Measurements from ENCODE around the gene USP51. TPM values are rescaled to one million over a fixed set of nuclear protein-coding genes. Genes with fewer than 3 reads are reported as not detected.
"Not testable (repeated sequence)": the region's sequence is repeated elsewhere in the genome, so short reads cannot be mapped to it uniquely, and the experiment has no call there.

USP51 gene
- total and polyA plus RNA-seq, 2 donors (not counting 1 experiment from before 2014, with no cell fraction given) = 0.91 to 3.2 TPM

- intact Hi-C loops (cut with micrococcal nuclease); H3K4me3 Mint-ChIP-seq; POLR2A ChIA-PET; H3K4me1 Mint-ChIP-seq; H3K27ac Mint-ChIP-seq; DNase-seq; H4K20me1 ChIP-seq (ENCODE audit: control insufficient read depth, insufficient read depth, low read length, poor library complexity, severe bottlenecking); H3K9ac ChIP-seq (ENCODE audit: low read length); H3K27me3 Mint-ChIP-seq; H3K27ac ChIP-seq (ENCODE audit: low read length in 2 of 2); H2AFZ ChIP-seq (ENCODE audit: insufficient read depth, low read depth, low read length, poor library complexity, severe bottlenecking); H3K79me2 ChIP-seq (ENCODE audit: control insufficient read depth, insufficient read depth, low read length); H3K27me3 ChIP-seq (replicated peaks in 1 of 4; ENCODE audit: control extremely low read depth in 1 of 4, control insufficient read depth in 3 of 4, insufficient read depth in 4 of 4, low read length in 3 of 4); H3K4me3 ChIP-seq (ENCODE audit: control extremely low read depth in 1 of 5, extremely low read depth in 1 of 5, insufficient read depth in 1 of 5, low read depth in 2 of 5, low read length in 4 of 5); H3K4me1 ChIP-seq (ENCODE audit: control insufficient read depth in 2 of 2, insufficient read depth in 2 of 2, low read length in 2 of 2); H3K9me3 ChIP-seq (ENCODE audit: control extremely low read depth in 1 of 3, control insufficient read depth in 2 of 3, insufficient read depth in 1 of 3, low read length in 2 of 3); H3K36me3 ChIP-seq (replicated peaks in 1 of 2; ENCODE audit: control extremely low read depth in 1 of 2, control insufficient read depth in 1 of 2, extremely low read depth in 1 of 2, insufficient read depth in 2 of 2, low read length in 1 of 2); H3K9me3 Mint-ChIP-seq (ENCODE audit: insufficient read depth); CTCF ChIA-PET; H3K4me2 ChIP-seq (replicated peaks; ENCODE audit: low read depth, low read length, poor library complexity, severe bottlenecking); ATAC-seq (ENCODE audit: low read depth): not testable (repeated sequence)
- WGBS (ENCODE audit: insufficient coverage) = no CpG with 5 or more reads among the region's 10 CpGs
Measured at GRCh38 chrX:55508410-55509152, 18.9 kb upstream of the USP51 start.

GRCh38 chrX:55507699-55508098 is 18.1 kb upstream of the USP51 start:
- H3K9ac ChIP-seq (ENCODE audit: low read length); ATAC-seq (ENCODE audit: low read depth); H3K9me3 ChIP-seq (ENCODE audit: control extremely low read depth in 1 of 3, control insufficient read depth in 2 of 3, insufficient read depth in 1 of 3, low read length in 2 of 3); H3K27me3 Mint-ChIP-seq; H3K4me2 ChIP-seq (replicated peaks; ENCODE audit: low read depth, low read length, poor library complexity, severe bottlenecking); H3K9me3 Mint-ChIP-seq (ENCODE audit: insufficient read depth); POLR2A ChIA-PET; H2AFZ ChIP-seq (ENCODE audit: insufficient read depth, low read depth, low read length, poor library complexity, severe bottlenecking); H3K27me3 ChIP-seq (replicated peaks in 1 of 4; ENCODE audit: control extremely low read depth in 1 of 4, control insufficient read depth in 3 of 4, insufficient read depth in 4 of 4, low read length in 3 of 4); DNase-seq; H3K27ac Mint-ChIP-seq; H3K79me2 ChIP-seq (ENCODE audit: control insufficient read depth, insufficient read depth, low read length); H3K4me3 Mint-ChIP-seq; H3K36me3 ChIP-seq (replicated peaks in 1 of 2; ENCODE audit: control extremely low read depth in 1 of 2, control insufficient read depth in 1 of 2, extremely low read depth in 1 of 2, insufficient read depth in 2 of 2, low read length in 1 of 2); CTCF ChIA-PET; H4K20me1 ChIP-seq (ENCODE audit: control insufficient read depth, insufficient read depth, low read length, poor library complexity, severe bottlenecking); H3K4me1 Mint-ChIP-seq; H3K27ac ChIP-seq (ENCODE audit: low read length in 2 of 2); intact Hi-C loops (cut with micrococcal nuclease); H3K4me1 ChIP-seq (ENCODE audit: control insufficient read depth in 2 of 2, insufficient read depth in 2 of 2, low read length in 2 of 2); H3K4me3 ChIP-seq (ENCODE audit: control extremely low read depth in 1 of 5, extremely low read depth in 1 of 5, insufficient read depth in 1 of 5, low read depth in 2 of 5, low read length in 4 of 5): not testable (repeated sequence)
- WGBS (ENCODE audit: insufficient coverage) = no CpG with 5 or more reads among the region's 5 CpGs

- H3K79me2 ChIP-seq (ENCODE audit: control insufficient read depth, insufficient read depth, low read length); H3K4me1 Mint-ChIP-seq; POLR2A ChIA-PET; H4K20me1 ChIP-seq (ENCODE audit: control insufficient read depth, insufficient read depth, low read length, poor library complexity, severe bottlenecking); DNase-seq; H3K27ac Mint-ChIP-seq; ATAC-seq (ENCODE audit: low read depth); H3K4me1 ChIP-seq (ENCODE audit: control insufficient read depth in 2 of 2, insufficient read depth in 2 of 2, low read length in 2 of 2); H3K36me3 ChIP-seq (replicated peaks in 1 of 2; ENCODE audit: control extremely low read depth in 1 of 2, control insufficient read depth in 1 of 2, extremely low read depth in 1 of 2, insufficient read depth in 2 of 2, low read length in 1 of 2); H2AFZ ChIP-seq (ENCODE audit: insufficient read depth, low read depth, low read length, poor library complexity, severe bottlenecking); H3K4me2 ChIP-seq (replicated peaks; ENCODE audit: low read depth, low read length, poor library complexity, severe bottlenecking); H3K9me3 ChIP-seq (ENCODE audit: control extremely low read depth in 1 of 3, control insufficient read depth in 2 of 3, insufficient read depth in 1 of 3, low read length in 2 of 3); H3K9ac ChIP-seq (ENCODE audit: low read length); intact Hi-C loops (cut with micrococcal nuclease); H3K27me3 ChIP-seq (replicated peaks in 1 of 4; ENCODE audit: control extremely low read depth in 1 of 4, control insufficient read depth in 3 of 4, insufficient read depth in 4 of 4, low read length in 3 of 4); CTCF ChIA-PET; H3K4me3 Mint-ChIP-seq; H3K4me3 ChIP-seq (ENCODE audit: control extremely low read depth in 1 of 5, extremely low read depth in 1 of 5, insufficient read depth in 1 of 5, low read depth in 2 of 5, low read length in 4 of 5); H3K9me3 Mint-ChIP-seq (ENCODE audit: insufficient read depth); H3K27me3 Mint-ChIP-seq; H3K27ac ChIP-seq (ENCODE audit: low read length in 2 of 2): not testable (repeated sequence)
- WGBS (ENCODE audit: insufficient coverage) = no CpG with 5 or more reads among the region's 5 CpGs
Measured at GRCh38 chrX:55507010-55507409, 17.4 kb upstream of the USP51 start.

All from B cell (primary cell).